Colonic mucosa (tissue), 4 donors: ENCODE data around the gene G2E3. TPM values are rescaled to one million over a fixed set of nuclear protein-coding genes. Genes with fewer than 3 reads are reported as not detected.

Experiments used
- DNase-seq: peaks from one replicate; pipeline ENCODE4 v3.0.0-alpha.2; 2020
- H3K27ac ChIP-seq: fragments of 200-600 bp; one replicate; pipeline ENCODE4 v1.8.0; 2021
- H3K27me3 ChIP-seq: fragments of 200-600 bp; one replicate; pipeline ENCODE4 v1.8.0; 2021
- H3K36me3 ChIP-seq: fragments of 200-600 bp; one replicate; pipeline ENCODE4 v1.8.0; 2021
- H3K4me1 ChIP-seq: fragments of 200-600 bp; one replicate; pipeline ENCODE4 v1.8.0; 2021; ENCODE audit warnings: mild to moderate bottlenecking
- H3K4me3 ChIP-seq: fragments of 200-600 bp; one replicate; pipeline ENCODE4 v1.8.0; 2021
- H3K9ac ChIP-seq, 2 donors: one replicate each; pipeline ENCODE4 v1.7.0; 2013; ENCODE audit warnings: control low read depth in 2 of 2, low read depth in 2 of 2, low read length in 2 of 2
- H3K9me3 ChIP-seq: fragments of 200-600 bp; one replicate; pipeline ENCODE4 v1.8.0; 2021
- CTCF ChIP-seq: fragments of 200-600 bp; IDR thresholded peaks from one replicate; pipeline ENCODE4 v1.8.0; 2022; ENCODE audit warnings: antibody characterized with exemption, mild to moderate bottlenecking
- intact Hi-C: fragments of 100-400 bp; cut with DNase I; formaldehyde crosslinking; loops from one replicate; pipeline ENCODE4 v1.14.1; 2022
- total RNA-seq, 2 donors: library from RNA; stranded (reverse); fragmentation: NEBNext Ultra II Directional in 1 of 2; extraction: Animal tissue kit (Norgen Biotek cat#: 25700) in 1 of 2; gene quantifications; one replicate each; pipeline ENCODE4 v1.2.1, GENCODE V29; 2021
- donor health status: healthy.
- donor health status: DM: no; HTN: no; CAD: no.
- donor health status: DM: no; HTN: no; CAD: no.

Gene G2E3
- total RNA-seq, 2 donors from 2014 or later, result 20.8 to 25.4 TPM

DNA sequence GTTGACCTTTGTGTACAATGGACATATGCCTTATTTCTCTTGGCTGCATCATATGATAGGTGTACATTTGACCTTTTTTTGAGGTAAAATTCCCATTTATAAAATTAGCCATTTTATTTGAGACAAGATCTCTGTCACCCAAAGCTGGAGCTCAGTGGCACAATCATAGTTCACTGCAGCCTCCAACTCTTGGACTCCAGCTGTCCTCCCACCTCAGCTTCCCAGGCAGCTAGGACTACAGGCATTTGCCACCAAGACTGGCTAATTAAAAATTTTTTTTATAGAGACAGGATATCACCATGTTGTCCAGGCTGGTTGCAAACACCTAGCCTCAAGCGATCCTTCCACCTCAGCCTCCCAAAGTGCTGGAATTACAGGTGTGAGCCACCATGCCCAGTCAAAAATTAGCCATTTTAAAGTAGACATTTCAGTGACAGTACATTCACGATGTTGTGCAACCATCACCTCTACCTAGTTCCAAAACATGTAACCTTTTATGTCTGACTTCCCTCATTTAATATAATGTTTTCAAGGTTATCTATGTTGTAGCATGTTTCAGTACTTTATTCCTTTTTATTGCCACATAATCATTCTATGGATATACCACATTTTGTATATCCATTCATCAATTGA is 5.4 kb downstream of the G2E3 start:
- Histone ChIP-seq H3K9me3 (no peaks in the 10 kb centered on the region), H3K36me3 (no peaks in the 10 kb centered on the region), H3K27ac (no peak overlapping the region), H3K9ac (no peak overlapping the region), H3K4me3 (no peak overlapping the region), H3K4me1 (no peaks in the 10 kb centered on the region), H3K27me3 (no peaks in the 10 kb centered on the region)
- intact Hi-C loops, result no loop called here
- no peak for DNase-seq
- no peak for TF ChIP-seq CTCF

- Histone ChIP-seq H3K27ac (no peak overlapping the region), H3K36me3 (no peaks in the 10 kb centered on the region), H3K9ac (no peak overlapping the region), H3K27me3 (no peaks in the 10 kb centered on the region), H3K4me1 (no peaks in the 10 kb centered on the region), H3K9me3 (no peaks in the 10 kb centered on the region), H3K4me3 (no peak overlapping the region)
- intact Hi-C loops, result no loop called here
- no peak for DNase-seq
- TF ChIP-seq CTCF, result no peak
Observed at GRCh38 chr14:30564868-30565248, 5.9 kb downstream of the G2E3 start.

DNA sequence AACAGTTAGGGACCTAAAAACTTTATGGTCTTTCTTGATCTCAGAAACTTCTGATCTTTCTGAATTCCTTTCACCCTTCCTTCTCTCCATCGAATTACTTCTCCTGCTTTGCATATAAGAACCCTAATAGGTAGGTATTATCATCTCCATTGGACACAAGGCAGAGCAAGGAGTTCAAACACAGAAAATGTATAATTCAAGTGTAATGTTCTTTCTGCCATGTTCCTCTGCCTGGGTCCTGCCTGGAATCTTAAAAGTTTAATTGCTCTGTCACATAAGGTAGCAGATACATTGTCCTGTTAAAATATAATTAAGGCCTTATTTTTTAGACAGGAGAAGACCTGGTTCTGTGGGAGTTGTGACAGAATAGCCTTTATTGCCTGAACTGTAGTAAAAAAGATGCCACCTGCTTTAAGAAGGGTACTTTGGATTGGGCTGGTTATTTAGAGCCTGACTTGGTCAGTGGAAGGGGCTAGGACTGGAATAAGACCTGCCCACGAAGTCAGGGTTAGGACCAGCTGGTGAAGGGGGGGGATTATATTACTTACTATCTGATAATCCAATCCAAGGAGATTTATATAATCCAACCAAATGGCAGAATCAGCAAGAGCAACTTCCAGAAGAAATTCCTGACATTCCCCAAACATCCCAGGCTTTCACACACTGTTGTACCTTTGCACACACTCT is 10.4 kb downstream of the G2E3 start:
- Histone ChIP-seq H3K27ac (no peak overlapping the region), H3K36me3 (no peaks in the 10 kb centered on the region), H3K9me3 (no peaks in the 10 kb centered on the region), H3K9ac (no peak overlapping the region), H3K4me3 (no peak overlapping the region), H3K27me3 (no peaks in the 10 kb centered on the region), H3K4me1 (no peaks in the 10 kb centered on the region)
- intact Hi-C loops, result no loop called here
- no peak for TF ChIP-seq CTCF
- DNase-seq, result no peak

- no peaks in the 10 kb centered on the region for H3K36me3 ChIP-seq
- H3K27ac ChIP-seq, result no peak overlapping the region
- H3K9ac ChIP-seq, result no peak overlapping the region
- DNase-seq, result no peak
- no peak overlapping the region for H3K4me3 ChIP-seq
- intact Hi-C loops, result no loop called here
- H3K4me1 ChIP-seq, result no peaks in the 10 kb centered on the region
- H3K27me3 ChIP-seq, result no peaks in the 10 kb centered on the region
- TF ChIP-seq CTCF, result no peak
- H3K9me3 ChIP-seq, result no peaks in the 10 kb centered on the region
Observed at GRCh38 chr14:30569903-30570226, 10.9 kb downstream of the G2E3 start.

DNA sequence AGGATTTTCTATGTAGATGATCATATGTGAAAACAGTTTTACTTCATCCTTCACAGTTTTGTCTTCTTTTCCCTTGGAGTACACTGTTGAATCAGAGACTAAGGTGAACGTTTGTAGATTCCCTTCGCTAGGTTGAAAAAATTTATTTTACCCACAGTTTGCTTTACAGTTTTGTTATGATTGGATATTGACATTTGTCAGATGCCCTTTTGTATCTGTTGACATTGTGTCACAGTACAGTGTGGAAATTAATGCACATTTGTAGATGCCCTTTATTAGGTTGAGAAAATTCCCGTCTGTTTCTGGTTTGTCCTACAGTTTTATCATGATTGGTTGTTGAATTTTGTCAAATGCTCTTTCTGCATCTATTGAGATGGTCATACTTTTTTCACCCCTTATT is 13.3 kb downstream of the G2E3 start:
- intact Hi-C loops, result no loop called here
- no peak for DNase-seq
- no peak for TF ChIP-seq CTCF

More for the DNA sequence above, 13.3 kb downstream of the G2E3 start:
- no peaks in the 10 kb centered on the region for H3K4me1 ChIP-seq
- no peak overlapping the region for H3K4me3 ChIP-seq
- H3K9me3 ChIP-seq, result no peaks in the 10 kb centered on the region
- H3K36me3 ChIP-seq, result no peaks in the 10 kb centered on the region
- no peak overlapping the region for H3K9ac ChIP-seq
- H3K27ac ChIP-seq, result no peak overlapping the region
- no peaks in the 10 kb centered on the region for H3K27me3 ChIP-seq
